Activated CD4-positive, alpha-beta T cell treated with anti-CD3 and anti-CD28 coated beads, Interleukin-10, Interleukin-2, amounts not matched to agents 100 ng/mL and 50 ng/mL, durations not matched to agents 16 hours and 8 hours (primary cell): ENCODE results near the gene ADRB1.

ENCODE experiments used
- DNase-seq: peaks from one replicate; pipeline ENCODE4 v3.0.0-alpha.2; 2020

Gene ADRB1

DNA sequence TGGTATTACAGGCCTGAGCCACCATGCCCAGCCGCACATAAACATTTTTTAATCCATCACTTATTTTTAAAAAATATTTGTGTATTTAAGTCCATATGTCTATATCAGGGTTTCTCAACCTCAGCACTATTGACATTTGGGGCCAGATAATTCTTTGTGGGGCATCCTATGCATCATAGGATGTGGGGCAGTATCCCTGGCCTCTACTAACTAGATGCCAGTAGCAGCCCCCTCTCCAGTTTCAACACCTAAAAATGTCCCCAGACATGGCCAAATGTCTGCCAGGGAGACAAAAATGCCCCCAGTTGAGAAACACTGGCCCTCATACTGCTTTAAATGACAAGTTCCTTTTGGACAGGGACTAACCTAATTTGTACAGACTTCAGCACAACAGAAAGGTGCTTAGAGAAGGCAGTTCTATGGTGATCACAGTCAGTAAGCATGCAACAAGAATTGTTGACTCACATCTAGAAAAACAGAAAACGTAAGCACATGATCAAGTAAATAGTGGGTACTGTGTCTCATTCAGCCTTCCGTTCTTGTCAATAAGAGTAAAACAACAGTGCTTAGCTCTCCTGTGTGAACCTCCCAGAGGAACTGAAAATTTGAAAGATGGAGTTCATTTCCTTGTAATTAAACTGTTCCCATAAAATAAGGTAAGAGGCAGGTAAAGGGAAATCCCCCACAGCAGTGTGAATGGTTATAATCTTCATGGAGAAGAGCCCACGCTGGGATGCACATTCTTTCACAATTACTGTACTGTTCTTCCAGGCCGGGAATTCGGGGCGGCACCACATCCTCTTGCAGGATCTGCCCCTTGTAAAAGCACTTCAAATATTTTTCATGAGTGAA lies 17.3 kb upstream of the ADRB1 start:
- no peak for DNase-seq

DNA sequence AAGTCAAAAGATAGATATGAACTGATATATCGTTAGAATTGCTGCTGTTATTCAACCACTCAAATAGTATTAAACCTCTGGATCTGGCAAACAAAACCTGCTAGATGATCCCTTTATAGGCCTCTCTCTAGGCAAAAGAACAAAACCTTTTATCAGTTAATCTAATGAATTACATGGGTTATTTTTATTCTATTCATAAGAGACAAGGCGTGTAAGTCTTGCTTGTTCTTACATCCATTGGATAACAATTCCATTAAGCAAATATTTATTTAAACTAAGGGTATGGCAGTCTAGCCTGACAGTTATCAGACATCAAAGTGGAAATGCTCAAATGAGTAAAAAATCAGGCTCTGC lies 16.6 kb upstream of the ADRB1 start:
- no peak for DNase-seq

DNA sequence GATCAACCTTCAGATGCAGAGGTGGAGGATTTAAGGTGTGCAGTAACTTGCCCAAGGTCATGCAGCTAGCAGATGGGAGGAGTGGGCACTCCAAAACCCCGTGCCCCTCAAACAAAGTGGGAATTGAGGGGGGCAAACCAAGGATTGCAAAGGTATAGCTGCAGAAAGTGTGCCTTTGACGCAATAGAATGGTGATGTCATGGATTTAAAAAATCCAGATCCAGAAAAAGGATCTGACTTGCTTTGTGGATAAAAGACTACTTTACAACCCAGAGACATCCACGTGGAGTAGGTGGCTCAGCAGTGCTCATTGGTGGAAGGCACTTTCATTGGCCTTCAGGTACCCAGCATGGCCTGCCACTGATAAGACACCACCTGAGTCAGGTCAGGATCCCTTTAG lies 15.7 kb upstream of the ADRB1 start:
- DNase-seq = no peak

DNA sequence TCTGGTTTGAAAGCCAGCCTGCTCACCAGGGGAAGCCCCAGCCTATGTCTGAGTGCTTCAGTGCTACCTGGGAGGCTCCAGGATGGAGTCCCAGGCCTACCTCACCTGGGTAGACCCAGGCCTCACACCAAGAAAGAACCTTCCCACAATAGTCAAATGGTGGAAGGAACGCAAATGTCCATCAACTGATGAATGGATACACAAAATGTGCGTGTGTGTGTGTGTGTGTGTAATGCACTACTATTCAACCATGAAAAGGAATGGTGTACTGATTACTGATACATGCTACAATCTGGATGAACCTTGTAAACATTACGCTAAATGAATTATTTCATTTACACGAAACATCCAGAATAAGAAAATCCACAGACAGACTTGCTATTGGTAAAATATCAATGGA lies 15.2 kb upstream of the ADRB1 start:
- no peak for DNase-seq

- DNase-seq = no peak
Observed at GRCh38 chr10:114029655-114030054, 14.0 kb upstream of the ADRB1 start.

- DNase-seq = no peak
Observed at GRCh38 chr10:114030140-114030539, 13.5 kb upstream of the ADRB1 start.

- no peak for DNase-seq
Observed at GRCh38 chr10:114031073-114031972, 12.3 kb upstream of the ADRB1 start.

DNA sequence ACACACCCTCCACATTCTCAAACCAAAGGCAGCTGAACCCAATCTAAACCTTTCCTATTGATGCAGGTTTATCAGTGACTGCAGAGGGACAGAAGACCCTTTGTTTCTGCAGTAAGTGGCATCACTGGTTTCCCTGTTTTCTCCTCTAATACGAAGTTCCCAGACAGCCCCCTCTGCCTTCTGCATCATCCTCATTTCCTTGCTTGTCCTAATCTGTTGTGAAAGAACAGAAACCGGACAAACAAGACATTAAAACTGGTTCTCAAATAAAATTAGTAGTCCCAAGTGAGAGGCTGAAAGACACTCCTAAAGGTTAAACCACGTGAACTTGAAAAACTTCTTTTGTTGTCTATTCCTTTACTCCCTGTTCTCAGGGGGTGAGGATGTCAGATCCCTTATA lies 10.1 kb upstream of the ADRB1 start:
- DNase-seq = no peak

- DNase-seq = no peak
Observed at GRCh38 chr10:114034923-114035645, 8.6 kb upstream of the ADRB1 start.

- DNase-seq = no peak
Observed at GRCh38 chr10:114035791-114036190, 7.9 kb upstream of the ADRB1 start.

- DNase-seq = no peak
Observed at GRCh38 chr10:114038819-114039218, 4.8 kb upstream of the ADRB1 start.

DNA sequence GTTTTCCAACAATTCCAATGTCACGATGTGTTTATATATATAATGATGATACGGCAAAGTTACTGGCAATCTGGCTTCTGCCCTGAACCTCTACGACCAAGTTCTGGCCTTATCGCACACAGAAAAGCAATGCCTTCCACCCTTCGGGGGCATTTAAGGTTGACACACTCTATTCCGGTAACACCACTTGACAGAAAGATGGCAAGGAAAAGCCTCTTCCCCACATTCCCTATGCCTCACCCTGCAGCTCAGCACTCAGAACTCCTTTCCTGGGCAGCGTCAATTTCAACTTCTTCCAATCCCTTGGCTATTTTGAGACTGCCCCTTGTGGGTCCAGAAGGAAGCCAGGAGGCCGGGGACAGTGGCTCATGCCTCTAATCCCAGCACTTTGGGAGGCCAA lies 2.5 kb upstream of the ADRB1 start:
- DNase-seq = no peak

DNA sequence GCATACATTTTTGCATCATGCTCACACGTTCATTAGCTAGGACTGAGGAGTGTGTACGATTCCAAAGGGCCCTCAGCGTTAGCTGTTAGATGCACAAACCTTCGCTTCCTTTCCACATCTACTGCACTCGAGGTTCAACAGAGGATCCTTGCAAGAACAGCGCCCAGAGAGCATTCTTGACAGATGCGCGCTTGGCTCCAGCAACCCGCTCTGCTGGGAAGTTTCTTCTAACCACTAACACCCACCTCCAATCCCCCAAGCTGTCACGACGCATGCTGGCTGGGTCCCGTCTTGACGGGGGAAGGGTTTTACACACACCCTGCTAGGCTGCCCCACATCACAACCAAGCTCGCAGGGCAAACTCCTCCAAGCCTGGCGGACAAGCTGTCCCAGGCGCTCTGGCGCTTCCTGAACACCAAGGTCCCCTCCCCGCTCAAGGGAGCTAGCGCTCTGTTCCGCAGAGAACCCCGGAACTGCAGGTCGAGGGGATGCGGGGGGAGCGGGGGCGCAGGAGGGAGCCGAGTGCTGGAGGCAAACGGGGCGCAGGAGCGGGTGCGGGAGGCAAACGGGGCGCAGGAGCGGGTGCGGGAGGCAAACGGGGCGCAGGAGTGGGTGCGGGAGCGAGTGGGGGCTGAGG lies 653 bp upstream of the ADRB1 start:
- DNase-seq = no peak

DNA sequence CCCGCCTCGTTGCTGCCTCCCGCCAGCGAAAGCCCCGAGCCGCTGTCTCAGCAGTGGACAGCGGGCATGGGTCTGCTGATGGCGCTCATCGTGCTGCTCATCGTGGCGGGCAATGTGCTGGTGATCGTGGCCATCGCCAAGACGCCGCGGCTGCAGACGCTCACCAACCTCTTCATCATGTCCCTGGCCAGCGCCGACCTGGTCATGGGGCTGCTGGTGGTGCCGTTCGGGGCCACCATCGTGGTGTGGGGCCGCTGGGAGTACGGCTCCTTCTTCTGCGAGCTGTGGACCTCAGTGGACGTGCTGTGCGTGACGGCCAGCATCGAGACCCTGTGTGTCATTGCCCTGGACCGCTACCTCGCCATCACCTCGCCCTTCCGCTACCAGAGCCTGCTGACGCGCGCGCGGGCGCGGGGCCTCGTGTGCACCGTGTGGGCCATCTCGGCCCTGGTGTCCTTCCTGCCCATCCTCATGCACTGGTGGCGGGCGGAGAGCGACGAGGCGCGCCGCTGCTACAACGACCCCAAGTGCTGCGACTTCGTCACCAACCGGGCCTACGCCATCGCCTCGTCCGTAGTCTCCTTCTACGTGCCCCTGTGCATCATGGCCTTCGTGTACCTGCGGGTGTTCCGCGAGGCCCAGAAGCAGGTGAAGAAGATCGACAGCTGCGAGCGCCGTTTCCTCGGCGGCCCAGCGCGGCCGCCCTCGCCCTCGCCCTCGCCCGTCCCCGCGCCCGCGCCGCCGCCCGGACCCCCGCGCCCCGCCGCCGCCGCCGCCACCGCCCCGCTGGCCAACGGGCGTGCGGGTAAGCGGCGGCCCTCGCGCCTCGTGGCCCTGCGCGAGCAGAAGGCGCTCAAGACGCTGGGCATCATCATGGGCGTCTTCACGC lies 825 bp downstream of the ADRB1 start:
- no peak for DNase-seq

GRCh38 chr10:114045136-114046086 lies 1.7 kb downstream of the ADRB1 start:
- no peak for DNase-seq

- no peak for DNase-seq
Observed at GRCh38 chr10:114046087-114046458, 2.4 kb downstream of the ADRB1 start.

GRCh38 chr10:114048472-114048871 lies 4.8 kb downstream of the ADRB1 start:
- DNase-seq = no peak

GRCh38 chr10:114051714-114052113 lies 8.0 kb downstream of the ADRB1 start:
- DNase-seq = no peak

DNA sequence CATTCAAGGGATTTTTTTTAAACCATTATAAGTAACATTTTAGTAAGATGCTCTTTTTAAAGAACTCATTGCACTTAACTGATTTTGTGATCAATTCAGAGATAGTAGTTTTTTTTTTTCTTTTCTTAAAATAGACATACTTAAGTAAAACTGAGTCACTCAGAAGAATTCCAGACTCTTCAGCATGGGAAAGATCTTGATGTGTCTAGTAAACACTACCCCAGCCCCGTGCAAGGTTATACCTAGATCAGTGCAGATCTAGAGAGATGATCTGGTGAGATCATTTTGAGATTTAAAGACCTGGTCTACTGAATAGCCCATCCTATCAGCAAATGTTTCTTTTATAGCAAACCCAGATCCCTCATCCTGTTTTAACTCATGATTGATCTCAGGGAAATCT lies 8.6 kb downstream of the ADRB1 start:
- DNase-seq = no peak

- DNase-seq = no peak
Observed at GRCh38 chr10:114053946-114054345, 10.3 kb downstream of the ADRB1 start.

- DNase-seq = no peak
Observed at GRCh38 chr10:114057855-114058254, 14.2 kb downstream of the ADRB1 start.
